ENCODE data around the gene CRELD2.

The CRELD2 gene

DNA sequence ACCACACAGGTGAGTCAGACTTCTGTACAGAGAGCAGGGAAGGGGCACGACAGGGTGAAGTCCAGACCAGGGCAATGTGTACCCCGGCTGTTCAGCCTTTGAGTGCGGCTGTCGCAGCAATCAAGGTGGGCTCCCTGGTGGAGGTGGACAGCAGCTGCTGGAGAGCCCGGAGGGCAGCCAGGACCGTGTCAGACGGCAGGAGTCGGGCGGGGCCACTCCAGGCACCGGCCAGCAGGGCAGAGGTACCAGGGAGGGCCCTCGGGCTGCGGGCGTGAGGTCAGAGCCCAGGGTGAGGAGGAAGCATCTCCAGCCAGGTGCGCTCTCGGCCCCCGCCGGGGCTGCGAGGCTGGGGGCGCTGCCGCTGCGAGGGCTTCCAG, 41.3 kb downstream of the CRELD2 start:
- no peak for DNase-seq

- DNase-seq, result peak; percentile 95
Measured at GRCh38 chr22:49960159-49961004, 41.9 kb downstream of the CRELD2 start, which contains the start of gene PIM3. Gene PIM3, plus strand, starts transcription at chr22:49960772. Its CDS starts 176 bp downstream, at chr22:49960948.

DNA sequence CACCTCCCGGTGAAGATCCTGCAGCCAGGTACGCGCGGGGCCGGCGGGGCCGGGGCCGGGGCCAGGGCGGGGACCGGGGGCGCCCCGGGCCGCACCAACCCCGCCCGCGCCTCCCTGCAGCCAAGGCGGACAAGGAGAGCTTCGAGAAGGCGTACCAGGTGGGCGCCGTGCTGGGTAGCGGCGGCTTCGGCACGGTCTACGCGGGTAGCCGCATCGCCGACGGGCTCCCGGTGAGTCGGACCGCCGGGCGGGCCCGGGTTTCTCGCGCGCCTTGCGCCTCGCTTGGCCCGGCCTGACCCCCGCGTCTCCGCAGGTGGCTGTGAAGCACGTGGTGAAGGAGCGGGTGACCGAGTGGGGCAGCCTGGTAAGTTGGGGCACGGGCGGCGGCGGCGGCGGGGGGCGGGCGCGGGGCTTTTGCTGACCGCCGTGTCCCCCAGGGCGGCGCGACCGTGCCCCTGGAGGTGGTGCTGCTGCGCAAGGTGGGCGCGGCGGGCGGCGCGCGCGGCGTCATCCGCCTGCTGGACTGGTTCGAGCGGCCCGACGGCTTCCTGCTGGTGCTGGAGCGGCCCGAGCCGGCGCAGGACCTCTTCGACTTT, 42.7 kb downstream of the CRELD2 start:
- DNase-seq, result no peak

- no peak for DNase-seq
Measured at GRCh38 chr22:49961601-49962011, 43.2 kb downstream of the CRELD2 start.

GRCh38 chr22:49962012-49962750, 43.7 kb downstream of the CRELD2 start:
- DNase-seq, result peak; percentile 87

DNA sequence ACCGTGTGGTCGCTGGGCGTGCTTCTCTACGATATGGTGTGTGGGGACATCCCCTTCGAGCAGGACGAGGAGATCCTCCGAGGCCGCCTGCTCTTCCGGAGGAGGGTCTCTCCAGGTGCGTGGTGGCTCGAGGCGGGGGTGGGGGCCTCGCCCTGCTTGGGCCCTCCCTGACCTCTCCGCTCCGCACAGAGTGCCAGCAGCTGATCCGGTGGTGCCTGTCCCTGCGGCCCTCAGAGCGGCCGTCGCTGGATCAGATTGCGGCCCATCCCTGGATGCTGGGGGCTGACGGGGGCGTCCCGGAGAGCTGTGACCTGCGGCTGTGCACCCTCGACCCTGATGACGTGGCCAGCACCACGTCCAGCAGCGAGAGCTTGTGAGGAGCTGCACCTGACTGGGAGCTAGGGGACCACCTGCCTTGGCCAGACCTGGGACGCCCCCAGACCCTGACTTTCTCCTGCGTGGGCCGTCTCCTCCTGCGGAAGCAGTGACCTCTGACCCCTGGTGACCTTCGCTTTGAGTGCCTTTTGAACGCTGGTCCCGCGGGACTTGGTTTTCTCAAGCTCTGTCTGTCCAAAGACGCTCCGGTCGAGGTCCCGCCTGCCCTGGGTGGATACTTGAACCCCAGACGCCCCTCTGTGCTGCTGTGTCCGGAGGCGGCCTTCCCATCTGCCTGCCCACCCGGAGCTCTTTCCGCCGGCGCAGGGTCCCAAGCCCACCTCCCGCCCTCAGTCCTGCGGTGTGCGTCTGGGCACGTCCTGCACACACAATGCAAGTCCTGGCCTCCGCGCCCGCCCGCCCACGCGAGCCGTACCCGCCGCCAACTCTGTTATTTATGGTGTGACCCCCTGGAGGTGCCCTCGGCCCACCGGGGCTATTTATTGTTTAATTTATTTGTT, 44.6 kb downstream of the CRELD2 start:
- no peak for DNase-seq

GRCh38 chr22:49963647-49964026, 45.2 kb downstream of the CRELD2 start:
- DNase-seq, result no peak

DNA sequence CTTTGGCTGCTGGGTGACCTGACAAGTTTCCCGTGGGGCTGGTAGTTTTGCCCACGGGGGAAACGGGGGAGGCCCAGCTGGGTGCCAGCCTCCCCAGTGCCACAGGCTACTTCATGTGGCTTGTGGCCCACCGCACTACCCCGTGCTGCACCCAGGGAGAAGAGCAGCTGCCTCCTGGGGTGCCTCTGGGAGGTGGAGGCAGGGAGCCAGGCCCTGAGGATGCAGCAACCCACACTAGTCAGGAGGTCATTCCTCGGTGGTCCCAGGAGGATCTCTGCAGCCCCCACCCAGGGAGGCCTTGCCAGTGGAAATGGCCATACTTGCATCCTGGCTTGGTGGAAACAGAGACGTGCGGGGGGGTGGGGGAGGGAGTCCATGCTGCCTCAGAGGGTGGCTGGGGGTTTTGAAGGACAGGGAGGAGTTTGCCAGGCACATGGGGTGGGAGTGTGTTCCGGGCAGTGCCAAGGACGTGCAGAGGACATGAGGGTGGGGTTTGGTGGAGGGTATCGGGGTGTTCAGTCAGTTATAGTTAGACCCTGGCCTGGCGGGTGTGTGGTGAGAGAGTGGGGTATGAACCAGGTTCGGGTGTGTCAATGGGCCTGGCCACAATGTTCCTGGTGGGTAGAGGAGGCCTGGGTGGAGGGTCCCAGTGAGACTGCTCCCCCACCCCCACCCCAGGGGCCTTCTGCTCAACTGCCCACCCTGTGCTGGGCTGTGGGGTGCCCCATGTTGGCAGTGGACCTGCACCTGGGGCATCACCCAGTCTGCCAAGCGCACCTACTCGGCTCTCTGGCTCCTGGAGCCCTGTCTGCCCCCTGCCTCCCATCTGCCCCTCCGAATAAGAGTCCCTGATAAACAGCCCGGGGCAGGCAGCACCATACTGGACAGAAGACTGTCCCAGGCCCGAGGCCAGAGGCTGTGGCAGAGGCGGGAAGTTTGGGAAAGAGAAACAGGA, 46.0 kb downstream of the CRELD2 start:
- no peak for DNase-seq

DNA sequence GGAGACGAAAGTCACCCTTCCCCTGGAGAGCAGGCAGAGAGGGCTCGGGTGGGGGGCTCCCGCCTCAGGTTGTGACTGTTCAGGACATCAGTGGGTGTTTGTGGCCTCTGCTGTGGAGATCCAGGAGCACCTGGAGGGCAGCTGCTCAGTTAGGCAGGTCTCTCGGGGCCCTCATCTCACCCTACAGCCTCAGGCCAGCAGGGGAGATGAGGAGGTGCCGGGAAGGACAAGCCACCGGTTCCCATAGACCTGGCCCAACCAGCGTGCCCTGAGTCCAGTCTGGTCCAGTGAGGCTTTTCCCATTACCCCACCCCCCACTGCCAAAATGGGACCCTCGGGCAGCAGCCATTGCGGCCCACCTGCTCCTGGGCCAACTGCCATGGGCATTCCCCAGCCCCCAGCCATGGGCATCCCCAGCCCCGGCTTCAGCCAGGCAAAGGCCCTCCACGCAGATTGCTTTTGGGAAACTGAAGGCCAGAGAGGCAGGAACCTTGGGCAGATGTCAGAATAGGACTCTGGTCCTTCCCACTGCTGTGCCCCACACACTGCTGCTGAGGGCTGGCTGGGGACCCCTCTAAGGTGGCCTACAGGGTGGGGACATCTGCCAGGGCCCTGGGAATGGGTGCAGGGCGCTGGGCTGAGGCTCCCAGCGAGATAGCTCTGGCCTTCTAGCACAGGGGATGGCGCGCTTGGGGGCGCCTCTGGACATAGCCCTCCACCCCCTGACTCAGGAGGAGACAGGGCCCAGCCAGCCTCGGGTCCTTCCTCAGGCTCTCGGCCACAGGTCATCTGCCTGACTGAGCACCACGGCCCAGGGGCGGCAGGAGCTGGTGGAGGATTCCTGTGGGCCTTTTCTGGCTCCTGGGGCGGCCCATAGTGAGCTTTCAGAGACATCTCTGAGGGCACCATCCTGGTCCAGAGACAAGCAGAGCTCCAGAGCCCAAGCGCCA, 46.9 kb downstream of the CRELD2 start:
- DNase-seq, result no peak

DNA sequence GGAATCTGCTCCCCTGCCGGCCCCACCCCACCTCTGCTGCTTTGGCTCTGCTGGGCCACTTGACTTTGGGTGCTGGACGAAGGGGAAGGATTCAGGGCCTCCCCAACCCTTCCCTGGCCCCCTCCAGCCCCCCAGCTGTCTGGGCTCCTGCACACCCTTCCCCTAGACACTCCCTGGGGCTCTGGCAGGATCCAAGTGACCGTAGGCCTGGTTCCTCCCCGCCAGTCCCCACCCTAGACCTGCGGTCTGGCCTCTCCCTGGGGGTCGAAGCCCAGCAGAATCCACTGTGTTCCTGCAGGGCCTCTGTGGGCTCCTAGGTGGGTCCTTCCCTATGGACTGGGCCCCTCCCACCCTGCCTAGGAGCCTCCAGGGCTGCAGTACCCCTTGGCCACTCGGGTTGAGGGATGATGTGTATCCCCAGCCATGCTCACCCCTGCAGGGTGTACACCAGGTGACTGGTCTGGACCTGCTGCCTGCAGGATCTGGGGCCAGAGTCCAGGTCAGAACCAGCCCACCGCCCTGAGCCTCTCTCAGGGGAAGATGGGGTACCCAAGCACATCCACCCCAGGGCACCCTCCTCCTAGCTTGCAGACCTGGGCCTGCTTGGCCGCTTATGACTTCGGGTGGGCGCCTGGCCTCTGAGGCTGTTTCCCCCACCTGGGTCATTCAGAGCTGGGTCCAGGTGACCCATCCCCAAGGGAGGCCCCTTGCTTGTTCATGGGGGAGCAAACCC, 47.8 kb downstream of the CRELD2 start:
- no peak for DNase-seq

GRCh38 chr22:49966774-49967705, 48.6 kb downstream of the CRELD2 start:
- DNase-seq, result no peak

GRCh38 chr22:49967706-49968208, 49.3 kb downstream of the CRELD2 start:
- DNase-seq, result no peak

DNA sequence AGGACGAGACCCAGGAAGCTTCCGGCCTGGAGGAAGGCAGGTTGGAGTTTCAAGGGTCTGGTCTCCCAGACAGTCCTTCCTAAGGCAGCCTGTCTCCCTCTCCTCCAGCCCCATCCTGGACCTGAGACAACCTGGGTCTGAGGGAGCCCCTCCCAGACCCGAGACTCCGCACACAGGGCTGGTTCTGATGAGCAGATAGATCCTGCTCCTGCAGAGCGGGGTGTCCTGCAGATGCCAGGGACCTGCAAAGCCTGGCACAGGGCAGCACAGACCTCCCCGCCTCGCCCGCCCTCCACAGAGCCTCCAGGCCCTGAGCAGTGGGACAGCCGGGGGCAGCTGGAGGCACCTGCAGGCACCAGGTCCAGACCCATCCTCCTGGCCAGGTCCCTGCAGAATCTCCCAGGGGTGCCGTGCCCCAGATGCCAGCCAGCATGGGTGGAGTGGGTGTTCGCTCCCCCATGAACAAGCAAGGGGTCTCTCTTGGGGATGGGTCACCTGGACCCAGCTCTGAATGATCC, 49.9 kb downstream of the CRELD2 start:
- DNase-seq, result no peak

- no peak for DNase-seq
Measured at GRCh38 chr22:49968831-49969661, 50.6 kb downstream of the CRELD2 start.

DNA sequence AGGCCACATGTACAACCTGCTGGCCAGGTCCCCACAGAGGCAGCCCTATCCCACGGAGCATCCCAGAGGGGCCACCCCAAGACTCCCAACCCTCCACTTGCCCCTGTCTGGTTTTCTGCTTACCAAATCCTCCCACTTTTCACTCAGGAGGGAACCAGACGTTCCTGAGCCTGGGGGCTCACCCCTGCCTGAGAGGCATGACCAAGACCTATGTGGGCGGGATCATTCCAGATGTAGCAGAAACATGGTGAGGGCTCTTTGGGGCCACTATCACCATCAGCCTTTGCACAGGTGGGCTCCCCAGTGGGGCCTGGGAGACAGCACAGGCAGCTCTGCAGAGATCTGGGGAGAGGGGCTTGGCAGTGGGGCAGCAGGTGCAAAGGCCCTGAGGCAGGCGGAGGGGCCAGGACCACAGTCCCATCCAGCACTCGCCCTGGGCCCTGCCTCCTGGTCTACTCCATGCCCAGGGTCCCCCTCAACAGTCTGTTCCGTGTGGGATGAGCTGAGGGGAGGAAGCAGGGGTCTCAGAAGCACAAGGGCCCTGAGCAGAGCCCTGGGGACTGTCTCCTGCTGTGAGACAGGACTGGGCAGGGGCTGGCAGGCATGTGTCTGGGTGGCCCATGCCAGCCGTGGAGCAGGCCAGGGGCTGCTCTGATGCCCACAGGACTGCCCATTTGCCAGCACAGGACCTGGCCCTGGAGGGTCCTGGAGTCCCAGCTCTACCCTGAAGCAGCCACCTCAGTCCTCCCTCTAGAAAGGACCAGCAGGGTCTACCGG, 51.5 kb downstream of the CRELD2 start:
- no peak for DNase-seq
